ENCODE data around the gene BANP.
"Not testable (repeated sequence)": the region's sequence is repeated elsewhere in the genome, so short reads cannot be mapped to it uniquely, and the experiment has no call there.

GRCh38 chr16:87937231-87937542 is 14.0 kb upstream of the BANP start:
- TF ChIP-seq CTCF (IDR thresholded peaks at IDR 0.05; ENCODE audit: control extremely low read depth in 1 of 3, insufficient read depth in 1 of 3, low read depth in 1 of 3, low read length in 3 of 3); SRF (IDR thresholded peaks at IDR 0.05; ENCODE audit: low read depth, low read length); CHD7 (IDR thresholded peaks at IDR 0.05; ENCODE audit: insufficient replicate concordance, low read length); RBBP5 (IDR thresholded peaks at IDR 0.05; ENCODE audit: borderline replicate concordance, low read depth, low read length): not testable (repeated sequence)
